GM21381 (cell line): ENCODE measurements around the gene SLX1A.
"Not testable (repeated sequence)": the region's sequence is repeated elsewhere in the genome, so short reads cannot be mapped to it uniquely, and the experiment has no call there.

Source experiments
- ATAC-seq: cut with Tn5 transposase; IDR thresholded peaks from one replicate; pipeline ENCODE4 v1.9.1; 2021; ENCODE audit warnings: mild to moderate bottlenecking, moderate library complexity; ENCODE audit not compliant: unreplicated experiment

SLX1A gene

GRCh38 chr16:30193615-30194014 is at the start of gene SLX1A, which contains the start of gene BOLA2B:
SLX1A (plus strand) TSS chr16:30193875; CDS start chr16:30194085, 210 bp downstream.
BOLA2B (minus strand) TSS chr16:30193666; CDS start chr16:30193595, 71 bp downstream.
- peak; percentile 82 for ATAC-seq

DNA sequence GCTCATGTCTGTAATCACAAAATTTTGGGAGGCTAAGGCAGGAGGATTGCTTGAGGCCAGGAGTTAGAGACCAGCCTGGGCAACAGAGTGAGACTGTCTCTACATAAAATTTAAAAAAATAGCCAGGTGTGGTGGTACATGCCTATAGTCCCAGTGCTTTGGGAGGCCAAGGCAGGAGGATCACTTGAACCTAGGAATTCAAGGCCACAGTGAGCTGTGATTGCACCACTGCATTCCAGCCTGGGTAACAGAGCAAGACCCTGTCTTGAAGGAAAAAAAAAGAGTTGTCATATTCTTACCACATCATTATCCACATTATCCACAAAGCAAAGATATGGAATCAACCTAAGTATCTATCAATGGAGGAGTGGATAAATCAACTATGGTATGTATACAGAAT is 49.7 kb upstream of the SLX1A start:
- ATAC-seq = no peak

- ATAC-seq = no peak
These were observed 48.8 kb upstream of the SLX1A start for GRCh38 chr16:30144917-30145316.

DNA sequence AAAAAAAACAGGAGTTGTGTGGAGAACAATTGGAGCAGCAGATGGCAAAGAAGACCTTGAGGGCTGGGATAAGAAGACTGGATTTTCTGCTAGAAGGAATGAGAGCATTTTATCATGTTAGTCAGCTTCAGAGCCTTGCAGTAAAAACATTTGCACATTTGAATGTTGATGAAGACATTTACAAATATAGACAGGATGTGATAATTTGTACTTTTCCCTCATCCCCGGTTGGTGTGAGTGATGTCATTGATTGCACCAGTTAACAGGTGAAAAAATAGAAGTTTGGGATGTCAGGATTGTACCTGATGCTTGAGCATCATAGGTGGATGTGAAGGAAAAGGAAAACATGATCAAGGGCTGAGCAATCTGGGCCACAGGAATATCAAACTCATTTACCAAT is 48.0 kb upstream of the SLX1A start:
- ATAC-seq = no peak

GRCh38 chr16:30147843-30148510 is 45.7 kb upstream of the SLX1A start:
- no peak for ATAC-seq

DNA sequence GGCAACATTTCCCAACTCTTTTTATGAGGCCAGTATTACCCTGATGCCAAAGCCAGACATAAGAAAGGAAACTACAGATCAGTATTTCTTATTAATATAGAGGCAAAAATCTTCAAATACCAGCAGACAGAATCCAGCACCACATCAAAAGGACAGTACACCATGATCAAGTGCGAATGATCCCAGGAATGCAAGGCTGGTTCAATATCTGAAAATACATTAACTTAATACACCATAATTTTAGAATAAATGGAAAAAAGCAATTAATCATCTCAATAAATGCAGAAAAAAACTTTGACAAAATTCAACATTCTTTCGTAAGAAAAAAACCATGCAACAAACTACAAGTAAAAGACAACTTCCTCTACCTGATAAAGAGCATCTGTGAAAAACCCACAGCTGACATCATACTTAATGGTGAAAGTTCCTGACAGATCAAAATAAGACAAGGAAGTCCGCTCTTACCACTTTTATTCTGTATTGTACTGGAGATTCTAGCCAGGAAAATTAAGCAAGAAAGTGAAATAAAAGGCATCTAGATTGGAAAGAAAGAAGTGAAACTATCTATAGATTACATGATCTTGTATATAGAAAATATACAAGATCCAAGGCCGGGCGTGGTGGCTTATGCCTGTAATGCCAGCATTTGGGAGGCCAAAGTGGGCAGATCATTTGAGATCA is 44.3 kb upstream of the SLX1A start:
- no peak for ATAC-seq

GRCh38 chr16:30151091-30151490 is 42.6 kb upstream of the SLX1A start:
- ATAC-seq = no peak

GRCh38 chr16:30152517-30152916 is 41.2 kb upstream of the SLX1A start:
- ATAC-seq = no peak

GRCh38 chr16:30155188-30155587 is 38.5 kb upstream of the SLX1A start:
- ATAC-seq = no peak

DNA sequence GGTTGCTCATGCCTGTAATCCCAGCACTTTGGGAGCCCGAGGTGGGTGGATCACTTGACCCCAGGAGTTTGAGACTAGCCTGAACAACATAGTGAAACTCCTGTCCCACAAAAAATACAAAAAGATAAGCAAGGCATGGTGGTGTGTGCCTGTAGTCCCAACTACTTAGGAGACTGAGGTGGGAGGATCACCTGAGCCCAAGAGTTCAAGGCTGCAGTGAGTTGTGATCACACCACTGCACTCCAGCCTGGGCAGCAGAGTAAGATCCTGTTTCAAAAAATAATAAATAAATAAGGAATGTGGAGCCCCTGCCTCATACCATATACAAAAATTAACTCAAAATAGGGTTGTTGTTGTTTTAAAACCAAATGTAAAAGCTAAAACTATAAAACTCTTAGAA is 36.5 kb upstream of the SLX1A start:
- no peak for ATAC-seq

DNA sequence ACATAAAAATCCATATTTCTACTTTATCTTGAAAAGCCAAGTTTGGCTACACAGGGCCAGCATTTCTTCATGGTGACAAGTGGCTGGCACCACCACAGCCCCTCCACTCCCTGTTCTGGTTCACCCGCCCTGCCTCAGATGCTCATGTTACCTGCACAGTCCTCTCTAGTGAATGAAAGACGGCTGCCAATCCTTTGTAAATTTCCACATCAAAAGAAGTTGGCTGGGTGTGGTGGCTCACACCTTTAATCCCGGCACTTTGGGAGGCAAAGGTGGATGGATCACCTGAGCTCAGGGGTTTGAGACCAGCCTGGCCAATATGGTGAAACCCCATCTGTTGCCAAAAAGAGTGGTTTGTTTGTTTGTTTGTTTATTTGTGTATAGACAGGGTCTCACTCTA is 30.1 kb upstream of the SLX1A start:
- ATAC-seq = no peak

GRCh38 chr16:30166202-30166902 is 27.3 kb upstream of the SLX1A start:
- ATAC-seq = no peak

- not testable (repeated sequence) for ATAC-seq
These were observed 24.9 kb upstream of the SLX1A start for GRCh38 chr16:30168746-30169145.

GRCh38 chr16:30169416-30169815 is 24.3 kb upstream of the SLX1A start:
- not testable (repeated sequence) for ATAC-seq

- ATAC-seq = not testable (repeated sequence)
These were observed 23.5 kb upstream of the SLX1A start for GRCh38 chr16:30170145-30170544.

- ATAC-seq = no peak
These were observed 20.6 kb upstream of the SLX1A start for GRCh38 chr16:30173054-30173453.

DNA sequence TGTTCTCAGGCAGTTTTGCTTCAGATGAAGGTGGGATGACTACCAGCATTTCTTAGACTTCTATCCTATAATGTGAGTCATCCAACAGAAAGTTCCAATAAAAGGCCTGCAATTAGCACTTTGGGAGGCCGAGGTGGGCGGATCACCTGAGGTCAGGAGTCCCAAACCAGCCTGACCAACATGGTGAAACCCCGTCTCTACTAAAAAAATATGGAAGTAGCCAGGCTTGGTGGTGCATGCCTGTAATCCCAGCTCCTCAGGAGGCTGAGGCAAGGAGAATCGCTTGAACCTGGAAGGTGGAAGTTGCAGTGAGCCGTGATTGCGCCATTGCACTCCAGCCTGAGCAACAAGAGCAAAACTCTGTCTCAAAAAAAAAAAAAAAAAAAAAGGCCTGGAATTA is 16.8 kb upstream of the SLX1A start:
- not testable (repeated sequence) for ATAC-seq

- no peak for ATAC-seq
These were observed 14.5 kb upstream of the SLX1A start for GRCh38 chr16:30179195-30179594.

GRCh38 chr16:30179931-30180330 is 13.7 kb upstream of the SLX1A start:
- ATAC-seq = no peak

DNA sequence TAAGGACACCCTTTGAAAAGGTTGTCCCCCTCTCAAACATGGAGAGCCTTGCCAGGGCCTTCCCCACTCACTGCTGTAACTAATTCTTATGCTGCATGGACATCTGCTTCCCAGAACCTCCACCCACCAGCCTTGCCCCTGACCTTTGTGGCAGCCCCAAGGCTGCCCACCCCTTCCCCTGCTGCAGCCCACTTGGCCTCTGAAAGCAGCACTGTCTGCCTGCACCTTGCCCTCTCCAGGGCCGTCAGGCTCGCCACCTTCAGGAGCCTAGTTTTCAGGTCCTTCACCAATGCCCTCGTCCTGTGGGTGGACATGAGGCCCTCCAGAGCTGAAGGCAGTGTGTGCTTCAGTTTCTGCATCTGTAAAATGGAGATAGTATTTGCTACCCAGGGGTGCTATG is 12.9 kb upstream of the SLX1A start:
- ATAC-seq = no peak

DNA sequence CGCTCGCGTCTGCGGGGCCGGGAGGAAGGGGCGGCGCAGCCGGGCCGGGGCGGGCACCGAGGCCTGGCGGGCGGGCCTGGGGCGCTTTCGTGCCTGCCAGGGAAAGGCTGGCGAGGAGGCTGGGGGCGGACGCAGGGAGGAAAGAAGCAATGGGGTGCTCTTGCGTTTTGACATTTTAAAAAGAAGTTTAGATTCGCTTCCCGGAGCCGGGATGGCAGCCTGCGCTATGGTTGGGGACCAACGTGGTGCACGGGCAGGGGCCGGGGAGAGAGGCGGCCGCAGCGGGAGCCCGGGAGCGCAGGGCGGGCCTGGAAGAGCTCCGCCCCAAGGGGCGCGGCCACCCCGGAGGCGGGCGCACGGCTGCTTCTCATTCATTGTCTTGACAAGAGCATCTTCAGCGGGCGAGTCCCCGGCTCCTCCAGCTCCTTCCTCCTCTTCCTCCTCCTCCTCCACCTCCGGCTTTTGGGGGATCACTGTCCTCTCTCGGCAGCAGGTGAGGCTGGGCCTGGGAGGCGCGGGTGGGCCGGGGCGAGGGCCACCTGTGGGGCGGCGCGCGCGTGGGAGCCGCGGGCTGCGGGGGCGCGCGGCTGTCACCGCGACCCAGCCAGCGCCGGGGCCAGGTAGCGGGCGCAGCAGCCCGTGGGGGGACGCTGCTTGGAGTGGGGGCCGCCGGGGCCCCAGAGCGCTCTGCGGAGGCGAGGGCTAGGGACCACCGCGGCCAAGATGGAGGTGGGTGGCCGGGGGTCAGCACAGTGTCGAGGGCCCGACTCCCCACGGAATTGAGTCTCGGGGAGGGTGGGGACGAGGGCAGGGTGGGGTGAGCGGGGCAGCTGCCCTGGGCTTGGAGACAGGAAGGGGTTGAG is 10.2 kb upstream of the SLX1A start, which contains the start of gene CORO1A:
Gene CORO1A (plus strand): TSS at position 370 of the 863 bp plus-strand sequence. CDS start 1,608 bp downstream, outside the sequence.
- ATAC-seq = peak; percentile 53
